SK-N-SH (cell line): ENCODE data around the gene MMP14. TPM values are rescaled to one million over a fixed set of nuclear protein-coding genes. Genes with fewer than 3 reads are reported as not detected.

Experiments used
- CTCF ChIA-PET: fragments of 300-600, 350-600 bp; formaldehyde crosslinking; extraction: SDS; loops from one replicate; lab custom pipeline; 2021; lab: Yijun Ruan, JAX
- POLR2A ChIA-PET: fragments of 350-600 bp; sonication (Branson Sonifier 250); formaldehyde crosslinking; extraction: SDS; loops from one replicate; lab custom pipeline; 2020; ENCODE audit warnings: antibody characterized with exemption, inconsistent platforms; lab: Yijun Ruan, JAX
- DNase-seq: peaks from one replicate; pipeline ENCODE4 v3.0.0; 2012
- H2AFZ ChIP-seq: fragments of 200-600 bp; sonication (generic); 2 replicates; pipeline ENCODE4 v1.8.1; 2016; ENCODE audit warnings: antibody characterized with exemption, mild to moderate bottlenecking, low read depth
- H3F3A ChIP-seq: fragments of 200-600 bp; sonication (generic); replicated peaks from 2 replicates; pipeline ENCODE3; 2016; ENCODE audit warnings: antibody characterized with exemption, mild to moderate bottlenecking; ENCODE audit not compliant: insufficient read depth
- H3K27ac ChIP-seq, 2 experiments: fragments of 200-500 bp in 1 of 2; fragments of 200-600 bp in 1 of 2; sonication (Bioruptor generic) in 1 of 2; sonication (generic), shearing (Covaris generic) in 1 of 2; 2 replicates each; pipeline versions ENCODE4 v1.5.1 to v1.6.1; 2014 to 2016; ENCODE audit warnings: low read depth in 2 of 2, inconsistent platforms in 1 of 2, low read length in 1 of 2, mild to moderate bottlenecking in 1 of 2, mixed read lengths in 1 of 2
- H3K27me3 ChIP-seq: fragments of 200-600 bp; sonication (generic), shearing (Covaris generic); 2 replicates; pipeline ENCODE4 v1.6.1; 2016; ENCODE audit warnings: mixed run types; ENCODE audit not compliant: insufficient read depth
- H3K36me3 ChIP-seq, 2 experiments: fragments of 200-500 bp in 1 of 2; fragments of 200-600 bp in 1 of 2; sonication (Bioruptor generic) in 1 of 2; sonication (generic) in 1 of 2; replicated peaks in 1 of 2; 2 replicates each; pipeline versions ENCODE3 to v1.5.1; 2014 to 2016; ENCODE audit warnings: low read length in 1 of 2, mild to moderate bottlenecking in 1 of 2; ENCODE audit not compliant: insufficient read depth in 2 of 2, control insufficient read depth in 1 of 2
- H3K4me1 ChIP-seq, 2 experiments: fragments of 200-500 bp in 1 of 2; fragments of 200-600 bp in 1 of 2; sonication (Bioruptor generic) in 1 of 2; sonication (generic), shearing (Covaris generic) in 1 of 2; 2 replicates each; pipeline versions ENCODE4 v1.5.1 to v1.6.1; 2014 to 2016; ENCODE audit warnings: low read depth in 1 of 2, low read length in 1 of 2, mixed run types in 1 of 2; ENCODE audit not compliant: insufficient read depth in 2 of 2, control insufficient read depth in 1 of 2
- H3K4me2 ChIP-seq: fragments of 200-600 bp; sonication (generic), shearing (Covaris generic); 2 replicates; pipeline ENCODE4 v1.6.1; 2017; ENCODE audit warnings: mixed run types
- H3K4me3 ChIP-seq, 2 experiments: fragments of 200-500 bp in 1 of 2; fragments of 200-600 bp in 1 of 2; sonication (Bioruptor generic) in 1 of 2; sonication (generic), shearing (Covaris generic) in 1 of 2; 2 replicates each; pipeline versions ENCODE4 v1.5.1 to v1.8.1; 2014 to 2016; ENCODE audit warnings: low read depth in 2 of 2, inconsistent platforms in 1 of 2, low read length in 1 of 2, mild to moderate bottlenecking in 1 of 2, mixed read lengths in 1 of 2, moderate library complexity in 1 of 2
- H3K79me2 ChIP-seq: fragments of 200-600 bp; sonication (generic); 2 replicates; pipeline ENCODE4 v1.8.1; 2017; ENCODE audit warnings: mild to moderate bottlenecking; ENCODE audit not compliant: insufficient read depth
- H3K9ac ChIP-seq: fragments of 200-600 bp; sonication (generic); 2 replicates; pipeline ENCODE4 v1.6.1; 2017; ENCODE audit warnings: mixed run types
- H3K9me2 ChIP-seq: fragments of 200-600 bp; sonication (generic); 2 replicates; pipeline ENCODE4 v1.6.1; 2017; ENCODE audit warnings: mixed run types
- H3K9me3 ChIP-seq: fragments of 200-600 bp; sonication (generic); 2 replicates; pipeline ENCODE4 v1.6.1; 2017; ENCODE audit warnings: mixed run types, mild to moderate bottlenecking, moderate library complexity
- H4K20me1 ChIP-seq: fragments of 200-600 bp; sonication (generic); 2 replicates; pipeline ENCODE4 v1.6.1; 2017; ENCODE audit warnings: mild to moderate bottlenecking, mixed run types; ENCODE audit not compliant: insufficient read depth
- CHD2 ChIP-seq: fragments of 150-350 bp; IDR thresholded peaks from 2 replicates; pipeline ENCODE4 v1.6.1; 2018; ENCODE audit warnings: low read length; ENCODE audit not compliant: partially characterized antibody
- ELF1 ChIP-seq: IDR thresholded peaks from 2 replicates; pipeline ENCODE4 v1.4.0; 2012
- EP300 ChIP-seq, 2 experiments: IDR thresholded peaks; 2 replicates each; pipeline versions ENCODE4 v1.4.0 to v1.6.1; 2012; ENCODE audit warnings: borderline replicate concordance in 1 of 2, low read depth in 1 of 2, low read length in 1 of 2
- EZH2phosphoT487 ChIP-seq: fragments of 200-600 bp; sonication (generic); IDR thresholded peaks from 2 replicates; pipeline ENCODE4 v1.6.1; 2017; ENCODE audit warnings: low read depth, mixed run types, mild to moderate bottlenecking, antibody characterized with exemption, moderate library complexity, borderline replicate concordance
- FOXM1 ChIP-seq: IDR thresholded peaks from 2 replicates; pipeline ENCODE4 v1.4.0; 2012; ENCODE audit warnings: low read depth, mild to moderate bottlenecking
- GABPA ChIP-seq: IDR thresholded peaks from 2 replicates; pipeline ENCODE4 v1.4.0; 2012; ENCODE audit warnings: low read depth, mild to moderate bottlenecking
- GATA2 ChIP-seq: sonication (generic); formaldehyde crosslinking; IDR thresholded peaks from 2 replicates; pipeline ENCODE4 v1.5.0; 2020; ENCODE audit warnings: mild to moderate bottlenecking, missing genetic modification reagents
- JUND ChIP-seq: IDR thresholded peaks from 2 replicates; pipeline ENCODE4 v1.4.0; 2012
- MAX ChIP-seq: IDR thresholded peaks from 2 replicates; pipeline ENCODE4 v1.4.0; 2012; ENCODE audit warnings: low read depth
- MEF2A ChIP-seq: IDR thresholded peaks from 2 replicates; pipeline ENCODE4 v1.4.0; 2012; ENCODE audit warnings: low read depth, borderline replicate concordance
- MXI1 ChIP-seq: IDR thresholded peaks from 2 replicates; pipeline ENCODE4 v1.6.1; 2012; ENCODE audit warnings: mild to moderate bottlenecking, low read depth, low read length, improper control_type of control experiment
- NFIC ChIP-seq: IDR thresholded peaks from 2 replicates; pipeline ENCODE4 v1.4.0; 2012; ENCODE audit warnings: borderline replicate concordance
- NRF1 ChIP-seq: IDR thresholded peaks from 2 replicates; pipeline ENCODE4 v1.6.1; 2012; ENCODE audit warnings: low read depth, mild to moderate bottlenecking, low read length
- POLR2AphosphoS5 ChIP-seq: IDR thresholded peaks from 2 replicates; pipeline ENCODE4 v1.6.1; 2012; ENCODE audit warnings: low read depth, low read length
- RAD21 ChIP-seq: IDR thresholded peaks from 2 replicates; pipeline ENCODE4 v1.6.1; 2012; ENCODE audit warnings: mild to moderate bottlenecking, low read length
- RCOR1 ChIP-seq: fragments of 150-350 bp; IDR thresholded peaks from 2 replicates; pipeline ENCODE4 v1.6.1; 2017; ENCODE audit warnings: antibody characterized with exemption, low read length
- REST ChIP-seq: IDR thresholded peaks from 2 replicates; pipeline ENCODE4 v1.6.1; 2012; ENCODE audit warnings: mild to moderate bottlenecking, low read depth, low read length, moderate library complexity
- RFX5 ChIP-seq: IDR thresholded peaks from 2 replicates; pipeline ENCODE4 v1.6.1; 2012; ENCODE audit warnings: mild to moderate bottlenecking, improper control_type of control experiment, low read length
- SIN3A ChIP-seq: IDR thresholded peaks from 2 replicates; pipeline ENCODE4 v1.6.1; 2012; ENCODE audit warnings: low read depth, mild to moderate bottlenecking, low read length, moderate library complexity, borderline replicate concordance
- SMC3 ChIP-seq: IDR thresholded peaks from 2 replicates; pipeline ENCODE4 v1.6.1; 2012; ENCODE audit warnings: low read depth, low read length, improper control_type of control experiment
- TAF1 ChIP-seq: IDR thresholded peaks from 2 replicates; pipeline ENCODE4 v1.6.1; 2012; ENCODE audit warnings: low read depth, mild to moderate bottlenecking, low read length, moderate library complexity, borderline replicate concordance
- TEAD4 ChIP-seq: IDR thresholded peaks from 2 replicates; pipeline ENCODE4 v1.4.0; 2012; ENCODE audit warnings: mild to moderate bottlenecking, borderline replicate concordance; ENCODE audit not compliant: insufficient read depth
- USF2 ChIP-seq: fragments of 150-350 bp; IDR thresholded peaks from 2 replicates; pipeline ENCODE4 v1.6.1; 2017; ENCODE audit warnings: antibody characterized with exemption, low read length, low read depth, borderline replicate concordance
- YY1 ChIP-seq: IDR thresholded peaks from 2 replicates; pipeline ENCODE4 v1.4.0; 2012; ENCODE audit warnings: low read depth, mild to moderate bottlenecking
- ZBTB33 ChIP-seq: IDR thresholded peaks from 2 replicates; pipeline ENCODE4 v1.4.0; 2012; ENCODE audit warnings: low read depth, borderline replicate concordance
- WGBS: methylation state at CpG from one replicate; pipeline ENCODE4 v1.1.6; 2017; ENCODE audit warnings: low lambda C conversion rate; 5-methylcytosine and 5-hydroxymethylcytosine counted together
- polyA plus RNA-seq, 3 experiments: library from polyadenylated mRNA; depleted of rRNA; stranded (reverse); fragments of >200 nt; gene quantifications; 2 replicates each; pipeline ENCODE4 v1.2.3, GENCODE V29; 2012
- TF ChIP-seq, protein P1 (sequence below): IDR thresholded peaks from 2 replicates; pipeline ENCODE4 v1.4.0; 2012; ENCODE audit warnings: low read depth, borderline replicate concordance

Gene MMP14
- polyA plus RNA-seq, 1 of the 3 experiments (the other 2 are of a cell fraction) = 139 TPM

- Histone ChIP-seq H3K79me2 (peaks cover 23% of the 10 kb centered on the region), H3F3A (peaks cover 6% of the 10 kb centered on the region), H3K4me2 (peak within 1 kb of the TSS; percentile 83), H2AFZ (peak within 1 kb of the TSS; percentile 97), H3K36me3 (peaks cover 12 to 24% of the 10 kb centered on the region in 2 experiments), H4K20me1 (no peaks in the 10 kb centered on the region), H3K4me3 (peak within 1 kb of the TSS; percentile 75 to 87), H3K9me3 (no peaks in the 10 kb centered on the region), H3K27me3 (no peaks in the 10 kb centered on the region), H3K4me1 (no peaks in the 10 kb centered on the region; a peak in 1 of 4 replicates), H3K9ac (peak within 1 kb of the TSS; percentile 84), H3K27ac (peak within 1 kb of the TSS; percentile 45 to 62; a peak in 2 of 4 replicates), H3K9me2 (no peaks in the 10 kb centered on the region)
- 1% methylated on average over 30 of the region's 41 CpGs for WGBS
- ChIA-PET POLR2A (interaction anchor here (0.7 to 1.6 kb wide), 4 partner anchors 9 to 496 kb away, joined by 3 to 16 read pairs (median 4); no protein-coding TSS in a partner anchor), CTCF (interaction anchor here (0.6 to 19.1 kb wide), 11 partner anchors 10 to 260 kb away, joined by 3 to 472 read pairs (median 3); no protein-coding TSS in a partner anchor)
- peak; percentile 93 for DNase-seq
- TF ChIP-seq TAF1 (peak; percentile 84), SIN3A (no peak), REST (no peak), NFIC (no peak), RCOR1 (no peak), ELF1 (peak; percentile 93), SMC3 (no peak), MEF2A (no peak), RAD21 (no peak), JUND (no peak), RFX5 (no peak), MXI1 (peak; percentile 87), POLR2AphosphoS5 (peak; percentile 88), GABPA (peak; percentile 85), MAX (peak; percentile 76), USF2 (no peak), NRF1 (no peak), FOXM1 (no peak), YY1 (peak; percentile 99), GATA2 (CRISPR knock-in tag) (no peak), ZBTB33 (peak; percentile 95), TEAD4 (no peak), EZH2phosphoT487 (no peak), CHD2 (peak; percentile 98), EP300 (IDR thresholded peaks at IDR 0.05; ENCODE audit: borderline replicate concordance in 1 of 2, low read depth in 1 of 2, low read length in 1 of 2) (no peak)
- TF ChIP-seq, protein P1, sequence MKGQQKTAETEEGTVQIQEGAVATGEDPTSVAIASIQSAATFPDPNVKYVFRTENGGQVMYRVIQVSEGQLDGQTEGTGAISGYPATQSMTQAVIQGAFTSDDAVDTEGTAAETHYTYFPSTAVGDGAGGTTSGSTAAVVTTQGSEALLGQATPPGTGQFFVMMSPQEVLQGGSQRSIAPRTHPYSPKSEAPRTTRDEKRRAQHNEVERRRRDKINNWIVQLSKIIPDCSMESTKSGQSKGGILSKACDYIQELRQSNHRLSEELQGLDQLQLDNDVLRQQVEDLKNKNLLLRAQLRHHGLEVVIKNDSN = 0 out of 2 replicates have a peak, but pooled peaks have one; percentile 20
Observed at GRCh38 chr14:22829661-22830442, 6.5 kb upstream of the MMP14 start, which contains the start of gene MRPL52. Gene MRPL52 (plus strand): TSS chr14:22829887. CDS start chr14:22829913, 26 bp downstream.
